GM21526 (cell line): ENCODE measurements around the gene PRR9.
"Not testable (repeated sequence)": the region's sequence is repeated elsewhere in the genome, so short reads cannot be mapped to it uniquely, and the experiment has no call there.

Source experiments
- ATAC-seq: cut with Tn5 transposase; IDR thresholded peaks from one replicate; pipeline ENCODE4 v1.9.1; 2021; ENCODE audit warnings: moderate library complexity; ENCODE audit not compliant: unreplicated experiment, low FRiP score

The PRR9 gene

GRCh38 chr1:153228491-153228890, 11.1 kb downstream of the PRR9 start:
- no peak for ATAC-seq

GRCh38 chr1:153229076-153229829, 11.9 kb downstream of the PRR9 start:
- not testable (repeated sequence) for ATAC-seq

DNA sequence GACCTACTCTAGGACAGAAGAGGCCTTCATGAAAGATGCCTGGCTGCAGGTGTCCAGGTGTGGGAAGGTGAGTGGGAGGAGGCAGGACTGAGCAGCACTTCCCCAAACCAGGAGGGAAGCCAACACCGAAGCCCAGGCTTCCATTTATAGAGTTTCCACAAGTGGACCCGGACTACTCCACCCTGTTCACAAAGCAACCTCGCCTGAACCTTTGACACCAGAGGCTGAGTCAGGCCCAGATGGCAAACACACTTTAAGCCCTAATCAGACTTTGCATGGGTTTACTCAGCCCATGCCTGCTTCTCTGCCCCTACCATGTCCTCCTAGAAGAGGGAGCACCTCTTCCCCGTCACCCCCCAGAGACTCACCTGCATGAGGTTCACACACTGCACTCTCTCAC, 14.0 kb downstream of the PRR9 start:
- no peak for ATAC-seq

DNA sequence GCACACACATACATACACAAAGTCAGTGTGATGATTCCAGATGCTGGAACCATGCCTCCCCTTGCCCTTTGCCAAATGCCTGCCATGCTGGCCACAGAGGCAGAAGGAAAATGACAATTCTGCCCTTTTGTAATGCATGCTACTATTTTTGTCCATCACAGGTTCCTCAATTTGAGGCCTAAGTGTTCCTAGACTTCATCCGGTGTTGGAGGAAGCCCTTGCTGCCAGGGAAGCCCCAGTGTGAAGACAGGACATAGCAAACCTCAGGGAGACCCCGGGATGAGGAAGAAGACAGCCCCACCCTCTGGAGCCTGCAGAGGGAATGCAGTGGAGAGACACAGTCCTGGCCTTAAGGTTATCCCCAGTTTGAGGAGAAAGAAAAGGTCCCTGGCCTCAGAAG, 14.4 kb downstream of the PRR9 start:
- no peak for ATAC-seq

- no peak for ATAC-seq
These were observed 15.2 kb downstream of the PRR9 start for GRCh38 chr1:153232553-153232952.

DNA sequence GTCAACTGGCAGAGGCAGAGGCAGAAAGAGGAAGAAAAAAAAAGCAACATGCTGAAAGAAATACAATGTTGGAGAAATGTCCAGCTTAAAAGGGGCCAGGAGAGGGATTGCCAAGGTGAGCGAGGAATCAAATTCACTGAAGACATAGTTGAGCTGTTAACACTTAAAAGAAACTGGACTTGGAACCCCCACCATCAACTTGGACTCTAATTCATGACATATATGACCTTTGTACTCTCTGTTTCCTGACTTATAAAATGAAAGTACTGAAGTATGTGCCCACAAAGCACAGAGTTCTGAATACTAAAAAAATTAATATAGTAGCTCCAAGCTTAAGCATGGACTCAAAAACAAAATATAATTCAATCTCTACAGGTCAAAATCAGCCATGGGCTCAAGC, 16.1 kb downstream of the PRR9 start:
- ATAC-seq = no peak

DNA sequence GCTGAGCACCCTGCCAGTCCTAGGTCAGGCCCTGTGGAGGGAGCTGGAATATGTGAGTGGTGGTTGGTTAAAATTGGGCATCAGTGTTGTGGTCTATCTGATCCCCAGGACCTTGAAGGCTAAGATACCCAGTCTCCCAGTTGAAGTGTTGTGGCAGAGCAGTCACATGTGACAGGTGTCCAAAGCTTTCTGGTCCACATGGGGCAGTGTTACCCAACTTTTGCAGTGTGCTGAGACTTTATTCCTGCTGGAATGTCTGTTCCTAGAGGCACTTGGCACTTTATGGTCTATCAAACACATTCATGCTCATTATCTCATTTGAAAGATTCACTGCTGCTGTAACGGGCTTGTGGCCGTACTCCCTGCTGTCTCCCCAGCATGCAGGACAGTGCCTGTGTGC, 21.1 kb downstream of the PRR9 start:
- no peak for ATAC-seq

GRCh38 chr1:153242160-153242559, 24.8 kb downstream of the PRR9 start:
- no peak for ATAC-seq

GRCh38 chr1:153245466-153245865, 28.1 kb downstream of the PRR9 start:
- no peak for ATAC-seq

DNA sequence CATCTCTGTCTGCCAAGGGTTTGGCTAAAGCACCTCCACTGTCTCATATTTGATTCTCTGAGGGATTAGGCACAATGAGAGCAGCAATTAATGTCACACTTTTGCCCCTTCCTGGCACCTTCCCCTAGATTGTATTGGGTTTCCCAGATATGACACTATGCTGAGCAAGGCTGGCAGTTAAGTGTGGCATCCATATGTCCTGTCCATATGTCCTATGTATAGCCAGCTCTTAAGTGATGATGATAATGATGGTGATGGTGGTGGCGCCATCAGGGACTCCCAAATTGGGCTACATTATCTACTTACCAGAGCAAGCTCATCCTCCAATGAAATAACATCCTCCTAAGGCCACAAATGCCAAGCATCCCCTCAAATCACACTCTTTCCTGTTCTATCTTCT, 28.6 kb downstream of the PRR9 start:
- ATAC-seq = no peak

GRCh38 chr1:153246825-153247224, 29.4 kb downstream of the PRR9 start:
- ATAC-seq = no peak

DNA sequence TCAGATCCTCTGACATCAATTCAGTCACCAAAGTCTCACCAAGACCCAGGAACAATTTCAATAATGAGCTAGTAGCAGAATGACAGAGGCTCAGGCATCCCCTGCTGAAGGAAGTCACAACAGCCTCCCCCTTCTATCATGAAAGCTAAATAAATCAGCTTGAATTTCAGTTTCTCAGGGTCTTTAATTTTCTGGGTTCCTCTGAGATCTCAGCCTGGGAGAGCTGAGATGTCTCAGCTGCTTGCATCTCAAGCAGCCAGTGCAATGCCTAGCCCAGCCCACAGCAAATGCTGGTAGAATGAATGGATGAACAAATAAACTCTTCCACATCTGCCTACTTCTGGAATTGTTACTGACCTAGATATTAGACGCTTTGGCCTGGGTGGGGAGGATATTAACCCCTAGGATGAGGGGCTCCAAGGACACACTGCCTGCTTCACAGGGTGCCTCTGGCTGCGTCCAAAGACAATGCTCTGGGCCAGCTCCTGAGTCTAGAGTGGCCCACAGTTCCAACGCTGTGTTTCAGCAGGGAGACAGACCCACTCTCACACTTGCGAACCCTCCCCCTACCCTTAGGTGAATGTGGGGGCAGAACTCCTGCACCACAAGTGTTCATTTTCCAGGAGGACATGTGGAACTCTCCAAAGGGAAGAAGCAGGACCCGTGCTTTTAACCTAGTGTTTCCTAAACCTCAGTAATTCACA, 30.9 kb downstream of the PRR9 start:
- no peak for ATAC-seq

DNA sequence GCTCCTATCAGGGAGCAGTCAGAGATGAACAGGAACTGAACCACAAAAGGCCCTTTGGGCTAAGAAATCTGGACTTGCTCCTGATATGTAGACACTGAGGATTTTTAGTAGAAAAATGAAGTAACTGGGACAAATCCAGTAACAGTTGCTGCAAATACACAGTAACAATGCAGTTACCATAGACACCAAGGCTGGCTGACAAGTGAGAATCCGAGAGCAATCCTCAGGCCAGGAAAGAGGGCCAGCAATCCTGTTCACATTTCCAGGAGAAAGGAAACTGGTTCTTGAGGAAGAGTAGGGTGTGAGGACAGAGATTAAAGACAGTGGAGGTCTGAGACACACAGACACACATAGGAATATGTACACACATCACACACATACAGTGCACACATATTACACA, 32.8 kb downstream of the PRR9 start:
- ATAC-seq = no peak

- ATAC-seq = no peak
These were observed 33.7 kb downstream of the PRR9 start for GRCh38 chr1:153251087-153251486.

GRCh38 chr1:153251562-153251961, 34.2 kb downstream of the PRR9 start:
- ATAC-seq = no peak

- ATAC-seq = no peak
These were observed 34.6 kb downstream of the PRR9 start for GRCh38 chr1:153251988-153252387.

DNA sequence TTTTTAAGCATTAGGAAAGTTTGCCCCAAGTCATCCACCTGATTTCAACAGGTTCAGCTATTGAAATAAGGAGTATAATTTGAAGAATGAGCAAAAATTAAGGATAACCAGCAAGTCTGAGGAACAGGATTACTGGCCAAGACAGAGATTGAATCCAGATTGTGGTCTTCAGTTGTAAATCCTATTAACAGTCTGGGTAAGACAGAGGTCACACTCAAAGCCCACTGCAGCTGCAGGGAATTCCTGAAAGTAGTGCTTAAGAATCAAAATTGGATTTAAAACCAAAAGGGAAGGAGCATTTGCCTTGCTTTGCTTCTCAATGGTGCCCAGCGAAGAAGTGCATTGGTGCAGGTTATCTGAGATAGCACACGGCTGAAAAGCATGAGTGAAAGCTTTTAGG, 35.7 kb downstream of the PRR9 start:
- no peak for ATAC-seq

GRCh38 chr1:153253693-153254092, 36.3 kb downstream of the PRR9 start:
- no peak for ATAC-seq

- no peak for ATAC-seq
These were observed 42.0 kb downstream of the PRR9 start, which contains the start of gene LORICRIN for GRCh38 chr1:153259387-153259786. TSS of gene LORICRIN (plus strand) at chr1:153259687. CDS start at chr1:153260950, 1,263 bp downstream.

GRCh38 chr1:153260585-153261280, 43.3 kb downstream of the PRR9 start:
- ATAC-seq = no peak

DNA sequence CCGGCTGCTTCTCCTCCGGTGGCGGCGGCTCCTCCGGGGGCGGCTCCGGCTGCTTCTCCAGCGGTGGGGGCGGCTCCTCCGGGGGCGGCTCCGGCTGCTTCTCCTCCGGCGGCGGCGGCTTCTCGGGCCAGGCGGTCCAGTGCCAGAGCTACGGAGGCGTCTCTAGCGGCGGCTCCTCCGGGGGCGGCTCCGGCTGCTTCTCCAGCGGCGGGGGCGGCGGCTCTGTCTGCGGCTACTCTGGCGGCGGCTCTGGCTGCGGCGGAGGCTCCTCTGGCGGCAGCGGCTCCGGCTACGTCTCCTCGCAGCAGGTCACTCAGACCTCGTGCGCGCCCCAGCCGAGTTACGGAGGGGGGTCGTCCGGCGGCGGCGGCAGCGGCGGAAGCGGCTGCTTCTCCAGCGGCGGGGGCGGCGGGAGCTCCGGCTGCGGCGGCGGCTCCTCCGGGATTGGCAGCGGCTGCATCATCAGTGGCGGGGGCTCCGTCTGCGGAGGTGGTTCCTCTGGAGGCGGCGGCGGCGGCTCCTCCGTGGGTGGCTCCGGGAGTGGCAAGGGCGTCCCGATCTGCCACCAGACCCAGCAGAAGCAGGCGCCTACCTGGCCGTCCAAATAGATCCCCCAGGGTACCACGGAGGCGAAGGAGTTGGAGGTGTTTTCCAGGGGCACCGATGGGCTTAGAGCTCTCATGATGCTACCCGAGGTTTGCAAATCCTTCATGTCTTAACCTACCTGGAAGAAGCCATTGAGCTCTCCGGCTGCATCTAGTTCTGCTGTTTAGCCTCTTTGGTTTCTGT, 44.1 kb downstream of the PRR9 start:
- no peak for ATAC-seq
